Stomach smooth muscle (tissue), 2 donors: ENCODE results near the gene TLX1.

Experiments used
- H3K27ac ChIP-seq: one replicate; pipeline ENCODE4 v1.7.0; 2013; ENCODE audit warnings: mild to moderate bottlenecking, low read length, inconsistent platforms
- H3K27me3 ChIP-seq, 2 donors: one replicate each; pipeline ENCODE4 v1.7.0; 2013; ENCODE audit warnings: low read length in 2 of 2; ENCODE audit not compliant: insufficient read depth in 2 of 2, control insufficient read depth in 1 of 2
- H3K36me3 ChIP-seq, 2 donors: one replicate each; pipeline ENCODE4 v1.7.0; 2013; ENCODE audit warnings: low read length in 2 of 2; ENCODE audit not compliant: control insufficient read depth in 2 of 2, insufficient read depth in 2 of 2
- H3K4me1 ChIP-seq: one replicate; pipeline ENCODE4 v1.7.0; 2013; ENCODE audit warnings: low read length; ENCODE audit not compliant: control insufficient read depth, insufficient read depth
- H3K4me3 ChIP-seq, 2 donors: one replicate each; pipeline ENCODE4 v1.7.0; 2013; ENCODE audit warnings: low read length in 2 of 2
- H3K9ac ChIP-seq, 2 donors: one replicate each; pipeline ENCODE4 v1.7.0; 2013; ENCODE audit warnings: low read length in 2 of 2, mild to moderate bottlenecking in 1 of 2
- H3K9me3 ChIP-seq, 2 donors: one replicate each; pipeline ENCODE4 v1.7.0; 2013; ENCODE audit warnings: low read length in 2 of 2; ENCODE audit not compliant: control insufficient read depth in 2 of 2
- donor health status: healthy.
- donor health status: Pancreatic carcinoma.

TLX1 gene

DNA sequence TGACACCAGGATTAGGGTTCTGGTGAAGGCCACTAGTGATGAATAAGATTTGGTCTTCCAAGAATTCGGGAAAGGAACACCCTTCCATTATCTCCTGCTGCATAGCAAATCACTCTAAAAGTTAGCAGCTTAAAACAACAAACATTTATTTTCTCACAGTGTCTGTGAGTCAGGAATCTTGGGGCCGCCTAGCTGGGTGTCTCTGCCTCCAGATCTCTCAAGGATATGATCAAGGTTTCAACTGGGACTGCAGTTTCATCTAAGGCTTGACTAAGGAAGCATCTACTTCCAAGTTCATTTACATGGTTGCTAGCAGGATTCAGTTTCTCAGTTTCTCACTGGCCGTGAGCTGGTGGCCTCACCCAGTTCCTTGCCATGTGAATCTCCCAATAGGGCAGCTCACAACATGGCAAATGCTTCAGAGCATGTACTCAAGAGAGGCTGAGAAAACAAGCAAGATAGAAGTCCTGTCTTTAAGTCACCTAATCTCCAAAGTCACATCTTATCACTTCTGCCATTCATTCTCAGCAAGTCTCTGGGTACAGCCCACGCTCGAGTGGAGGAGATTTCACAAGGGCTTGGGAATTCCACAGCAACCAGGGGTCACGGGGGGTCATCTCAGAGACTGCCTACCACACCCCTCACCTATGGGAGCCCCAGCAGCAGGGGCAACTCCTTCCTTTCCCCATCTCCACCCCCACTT, 26.8 kb downstream of the TLX1 start:
- Histone ChIP-seq H3K27me3 (peaks cover 25 to 35% of the 10 kb centered on the region in 2 donors), H3K9me3 (no peaks in the 10 kb centered on the region), H3K27ac (no peak overlapping the region), H3K4me3 (no peak overlapping the region), H3K36me3 (no peaks in the 10 kb centered on the region), H3K4me1 (peaks cover 5% of the 10 kb centered on the region), H3K9ac (no peak overlapping the region)

DNA sequence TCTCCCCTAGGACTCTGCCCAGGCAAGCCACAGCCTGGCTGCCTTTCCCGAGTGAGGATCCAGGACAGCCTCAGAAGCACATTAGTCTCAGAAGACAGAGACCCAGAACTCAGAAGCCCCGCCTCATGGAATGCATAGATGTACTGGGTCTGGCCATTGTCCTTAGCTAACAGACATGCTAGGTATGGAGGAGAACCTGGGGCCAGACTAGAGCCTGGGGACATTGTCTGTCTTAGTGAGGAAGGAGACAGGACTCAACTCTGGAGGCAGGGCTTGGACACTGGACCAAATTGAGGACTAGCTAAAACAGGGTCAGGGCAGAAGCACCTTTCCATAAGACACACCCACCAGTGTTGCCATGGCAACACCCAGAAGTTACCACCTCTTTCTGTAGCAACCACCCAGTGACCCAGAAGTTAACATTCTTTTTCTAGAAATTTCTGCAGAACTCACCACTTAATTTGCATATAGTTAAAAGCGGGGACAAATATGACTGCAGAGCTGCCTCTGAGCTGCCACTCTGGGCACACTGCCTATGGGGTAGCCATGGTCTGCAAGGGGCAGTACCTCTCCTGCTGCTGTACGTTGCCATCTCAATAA, 27.5 kb downstream of the TLX1 start:
- no peaks in the 10 kb centered on the region for H3K9me3 ChIP-seq
- H3K4me1 ChIP-seq = peaks cover 5% of the 10 kb centered on the region
- no peak overlapping the region for H3K27ac ChIP-seq
- peaks cover 26 to 37% of the 10 kb centered on the region in 2 donors for H3K27me3 ChIP-seq
- no peaks in the 10 kb centered on the region for H3K36me3 ChIP-seq
- H3K9ac ChIP-seq = no peak overlapping the region
- no peak overlapping the region for H3K4me3 ChIP-seq

DNA sequence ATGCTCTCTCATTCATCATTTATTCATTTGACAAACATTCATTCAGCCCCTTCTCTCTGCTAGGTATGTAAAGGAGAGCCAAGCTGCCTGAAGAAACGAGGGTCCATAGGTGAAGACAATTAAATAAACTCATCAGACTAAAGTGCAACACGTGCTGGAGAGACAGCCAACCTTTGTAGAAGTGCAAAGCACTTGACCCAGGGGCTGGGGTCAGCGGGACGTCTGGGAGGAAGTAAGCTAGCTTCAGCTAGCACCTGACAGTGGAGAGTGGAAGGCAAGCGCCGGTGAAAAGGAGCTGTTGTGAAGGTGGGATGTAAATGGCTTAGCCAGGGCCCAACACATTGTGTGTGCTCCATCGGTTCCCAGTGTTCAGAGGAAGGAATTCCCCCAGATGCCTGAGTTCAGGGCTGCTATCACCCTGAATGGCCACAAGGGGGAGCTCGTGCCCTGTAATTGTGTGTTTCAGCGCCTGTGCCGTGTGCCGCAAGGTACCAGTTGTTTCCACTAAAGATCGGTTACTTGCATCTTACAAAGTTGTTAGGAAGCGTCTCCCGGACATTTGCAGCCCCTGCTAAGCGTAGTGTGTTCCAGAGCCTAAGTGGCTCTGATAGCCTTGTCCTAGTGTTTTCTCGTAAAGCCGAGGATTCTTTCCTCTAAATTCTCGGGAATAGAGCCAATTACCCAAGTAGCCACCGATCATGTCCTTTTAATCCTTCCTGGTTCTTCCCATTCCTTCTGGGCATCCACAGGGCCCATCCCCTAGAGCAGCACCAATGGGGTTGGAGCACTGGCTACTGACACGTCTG, 30.6 kb downstream of the TLX1 start:
- peaks cover 5% of the 10 kb centered on the region for H3K4me1 ChIP-seq
- peak overlapping the region; percentile 18 to 69 for H3K4me3 ChIP-seq
- H3K27ac ChIP-seq = no peak overlapping the region
- no peaks in the 10 kb centered on the region for H3K9me3 ChIP-seq
- H3K27me3 ChIP-seq = peaks cover 34 to 35% of the 10 kb centered on the region in 2 donors
- no peaks in the 10 kb centered on the region for H3K36me3 ChIP-seq
- H3K9ac ChIP-seq = no peak overlapping the region

DNA sequence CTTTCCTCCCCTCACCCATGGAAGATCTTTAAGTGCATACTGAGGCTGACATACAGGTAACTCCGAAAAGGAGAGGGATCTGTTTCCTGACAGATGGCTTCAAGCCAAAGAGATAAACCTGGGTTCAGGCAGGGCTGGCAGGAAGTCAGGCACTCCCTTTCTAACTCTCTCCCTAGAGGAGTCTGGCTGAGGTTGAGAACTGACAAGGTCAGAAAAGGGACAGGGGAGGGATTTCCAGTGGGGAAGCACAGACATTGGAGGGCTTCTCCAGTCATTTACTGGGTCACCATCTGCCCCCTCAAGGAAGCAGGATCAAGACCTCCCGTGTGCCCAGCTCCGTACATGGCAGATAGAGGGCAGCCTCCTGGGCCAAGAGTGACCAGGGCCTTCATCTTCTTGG, 31.6 kb downstream of the TLX1 start:
- H3K27me3 ChIP-seq = peaks cover 34 to 38% of the 10 kb centered on the region in 2 donors

DNA sequence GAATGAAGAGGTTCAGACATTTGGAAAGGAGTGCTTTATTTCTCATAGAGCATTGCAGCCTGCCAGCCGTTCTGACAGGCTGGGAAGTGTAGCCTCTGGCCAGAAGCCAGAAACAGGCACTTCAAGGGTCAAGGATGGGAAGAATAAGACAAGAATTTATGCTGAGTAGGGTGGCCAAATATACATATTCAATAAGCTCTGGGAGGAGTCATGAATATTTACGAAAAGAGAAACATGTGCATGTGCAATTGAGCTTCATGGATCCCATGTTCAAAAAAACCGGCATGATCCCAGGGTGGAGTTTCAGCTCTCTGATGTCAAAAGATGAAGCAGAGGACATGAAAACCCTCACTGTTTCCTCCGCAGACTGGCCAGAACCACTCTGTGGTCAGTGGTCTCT, 32.9 kb downstream of the TLX1 start:
- H3K36me3 ChIP-seq = no peaks in the 10 kb centered on the region
- peaks cover 5% of the 10 kb centered on the region for H3K4me1 ChIP-seq
- H3K27me3 ChIP-seq = peaks cover 32 to 34% of the 10 kb centered on the region in 2 donors

More for the DNA sequence above, 31.6 kb downstream of the TLX1 start:
- Histone ChIP-seq H3K27ac (no peak overlapping the region), H3K4me1 (peaks cover 5% of the 10 kb centered on the region), H3K4me3 (no peak overlapping the region), H3K9ac (no peak overlapping the region), H3K36me3 (no peaks in the 10 kb centered on the region), H3K9me3 (no peaks in the 10 kb centered on the region)

DNA sequence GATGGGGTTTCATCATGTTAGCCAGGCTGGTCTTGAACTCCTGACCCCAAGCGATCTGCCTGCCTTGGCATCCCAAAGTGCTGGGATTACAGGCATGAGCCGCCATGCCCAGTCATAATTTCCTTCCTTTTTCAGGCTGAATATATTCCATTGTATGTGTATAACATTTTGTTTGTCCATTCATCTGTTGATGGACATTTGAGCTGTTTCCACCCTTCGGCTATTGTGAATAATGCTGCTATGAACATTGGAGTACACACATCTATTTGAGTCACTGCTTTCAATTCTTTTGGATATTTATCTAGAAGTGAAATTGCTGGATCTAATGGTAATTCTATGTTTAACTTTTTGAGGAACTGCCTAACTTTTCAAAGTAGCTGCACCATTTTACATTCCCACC, 34.6 kb downstream of the TLX1 start:
- H3K27ac ChIP-seq = no peak overlapping the region
- H3K9ac ChIP-seq = no peak overlapping the region
- H3K4me3 ChIP-seq = no peak overlapping the region
- no peaks in the 10 kb centered on the region for H3K36me3 ChIP-seq
- H3K4me1 ChIP-seq = peaks cover 5% of the 10 kb centered on the region
- H3K27me3 ChIP-seq = peaks cover 27 to 34% of the 10 kb centered on the region in 2 donors
- H3K9me3 ChIP-seq = no peaks in the 10 kb centered on the region

More for the DNA sequence above, 32.9 kb downstream of the TLX1 start:
- Histone ChIP-seq H3K9ac (no peak overlapping the region), H3K4me3 (no peak overlapping the region), H3K9me3 (no peaks in the 10 kb centered on the region), H3K27ac (no peak overlapping the region)

DNA sequence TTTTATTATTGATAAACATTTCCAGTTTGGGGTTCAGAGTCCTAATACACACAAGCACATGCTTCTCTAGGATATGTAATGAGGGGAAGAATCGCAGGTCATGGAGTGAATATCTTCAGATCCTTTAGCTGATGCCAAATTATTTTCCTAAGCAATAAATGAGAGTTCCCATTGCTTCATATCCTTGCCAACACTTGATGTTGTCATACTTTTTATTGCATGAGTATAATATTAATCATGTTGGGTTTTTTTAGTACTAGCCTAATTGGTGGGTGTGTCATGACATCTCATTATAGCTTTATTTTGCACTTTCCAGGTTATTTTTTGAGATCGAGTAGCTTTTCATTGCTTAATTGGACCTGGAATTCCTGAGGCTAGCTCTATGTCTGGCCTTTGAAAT, 35.3 kb downstream of the TLX1 start:
- Histone ChIP-seq H3K36me3 (no peaks in the 10 kb centered on the region), H3K9ac (no peak overlapping the region), H3K27ac (no peak overlapping the region), H3K4me1 (peaks cover 5% of the 10 kb centered on the region), H3K4me3 (no peak overlapping the region), H3K27me3 (peaks cover 24 to 30% of the 10 kb centered on the region in 2 donors), H3K9me3 (no peaks in the 10 kb centered on the region)

DNA sequence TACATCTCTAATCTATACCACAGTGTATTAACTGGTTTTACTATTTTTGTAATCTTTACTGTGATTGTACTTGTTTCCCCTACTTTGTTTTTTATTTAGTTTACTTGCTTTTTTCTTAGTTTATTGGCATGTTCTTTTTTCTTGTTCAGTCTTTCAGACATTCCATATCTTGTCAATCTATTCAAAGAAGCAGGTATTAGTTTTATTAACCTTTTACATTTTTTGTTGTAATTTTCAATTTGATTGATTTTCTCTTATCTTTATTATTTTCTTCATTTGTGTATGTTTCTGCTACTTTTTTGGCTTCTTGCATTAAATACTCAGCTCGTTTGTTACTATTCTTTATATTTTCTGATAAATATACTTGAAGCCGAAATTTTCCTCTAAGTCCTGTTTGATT, 41.6 kb downstream of the TLX1 start:
- Histone ChIP-seq H3K36me3 (no peaks in the 10 kb centered on the region), H3K9me3 (peaks cover 5 to 11% of the 10 kb centered on the region in 2 donors), H3K4me3 (no peak overlapping the region), H3K4me1 (no peaks in the 10 kb centered on the region), H3K9ac (no peak overlapping the region), H3K27ac (no peak overlapping the region), H3K27me3 (peaks cover 6% of the 10 kb centered on the region in 2 donors)

DNA sequence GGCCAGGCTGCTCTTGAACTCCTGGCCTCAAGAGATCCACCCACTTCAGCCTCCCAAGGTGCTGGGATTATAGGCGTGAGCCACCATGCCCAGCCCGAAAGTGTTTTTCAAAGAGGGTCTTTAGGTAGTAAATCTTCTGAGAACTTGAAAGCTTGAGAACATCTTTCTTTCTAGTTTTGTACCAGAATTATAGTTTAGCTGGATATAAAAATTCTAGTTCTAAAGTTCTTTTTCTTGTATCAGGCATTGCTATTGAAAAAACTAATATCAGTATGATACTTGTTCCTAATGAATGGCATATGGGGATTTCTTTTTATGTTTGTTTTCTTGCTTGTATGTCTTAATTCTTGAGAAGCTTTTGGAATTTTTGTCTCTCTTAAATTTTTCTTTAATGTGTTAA, 43.2 kb downstream of the TLX1 start:
- peaks cover 6 to 7% of the 10 kb centered on the region in 2 donors for H3K27me3 ChIP-seq
- H3K4me1 ChIP-seq = no peaks in the 10 kb centered on the region
- H3K4me3 ChIP-seq = no peak overlapping the region
- no peaks in the 10 kb centered on the region for H3K36me3 ChIP-seq
- no peak overlapping the region for H3K27ac ChIP-seq
- H3K9me3 ChIP-seq = peaks cover 5 to 15% of the 10 kb centered on the region in 2 donors
- no peak overlapping the region for H3K9ac ChIP-seq

DNA sequence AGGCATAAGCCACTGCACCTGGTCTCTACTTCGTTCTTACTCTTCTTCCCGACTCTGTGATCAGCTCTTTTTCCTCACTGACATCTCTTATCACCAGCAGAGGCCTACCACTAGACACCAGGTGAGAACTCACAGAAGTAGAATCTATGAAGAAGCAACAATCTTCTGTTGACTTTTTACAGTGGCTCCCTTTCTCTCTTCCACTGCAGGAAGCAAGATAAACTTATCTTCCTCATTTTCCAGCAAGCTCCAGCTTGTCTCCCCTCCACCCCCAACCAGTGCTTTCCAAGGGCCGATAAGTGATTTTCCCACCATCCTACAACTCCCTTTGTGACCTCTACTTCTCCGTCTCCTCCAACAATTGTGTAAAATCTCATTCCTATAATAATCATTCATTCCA, 45.5 kb downstream of the TLX1 start:
- Histone ChIP-seq H3K9ac (no peak overlapping the region), H3K4me3 (no peak overlapping the region), H3K4me1 (no peaks in the 10 kb centered on the region), H3K36me3 (no peaks in the 10 kb centered on the region), H3K27ac (no peak overlapping the region), H3K27me3 (peaks cover 7% of the 10 kb centered on the region in 2 donors), H3K9me3 (peaks cover 7 to 15% of the 10 kb centered on the region in 2 donors)
